HG03280 (cell line): ENCODE results near the gene NFIL3.
"Not testable (repeated sequence)": the region's sequence is repeated elsewhere in the genome, so short reads cannot be mapped to it uniquely, and the experiment has no call there.

Source experiments
- ATAC-seq: cut with Tn5 transposase; IDR thresholded peaks from one replicate; pipeline ENCODE4 v1.9.1; 2021; ENCODE audit warnings: mild to moderate bottlenecking, moderate library complexity; ENCODE audit not compliant: unreplicated experiment

Gene NFIL3, protein sequence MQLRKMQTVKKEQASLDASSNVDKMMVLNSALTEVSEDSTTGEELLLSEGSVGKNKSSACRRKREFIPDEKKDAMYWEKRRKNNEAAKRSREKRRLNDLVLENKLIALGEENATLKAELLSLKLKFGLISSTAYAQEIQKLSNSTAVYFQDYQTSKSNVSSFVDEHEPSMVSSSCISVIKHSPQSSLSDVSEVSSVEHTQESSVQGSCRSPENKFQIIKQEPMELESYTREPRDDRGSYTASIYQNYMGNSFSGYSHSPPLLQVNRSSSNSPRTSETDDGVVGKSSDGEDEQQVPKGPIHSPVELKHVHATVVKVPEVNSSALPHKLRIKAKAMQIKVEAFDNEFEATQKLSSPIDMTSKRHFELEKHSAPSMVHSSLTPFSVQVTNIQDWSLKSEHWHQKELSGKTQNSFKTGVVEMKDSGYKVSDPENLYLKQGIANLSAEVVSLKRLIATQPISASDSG

DNA sequence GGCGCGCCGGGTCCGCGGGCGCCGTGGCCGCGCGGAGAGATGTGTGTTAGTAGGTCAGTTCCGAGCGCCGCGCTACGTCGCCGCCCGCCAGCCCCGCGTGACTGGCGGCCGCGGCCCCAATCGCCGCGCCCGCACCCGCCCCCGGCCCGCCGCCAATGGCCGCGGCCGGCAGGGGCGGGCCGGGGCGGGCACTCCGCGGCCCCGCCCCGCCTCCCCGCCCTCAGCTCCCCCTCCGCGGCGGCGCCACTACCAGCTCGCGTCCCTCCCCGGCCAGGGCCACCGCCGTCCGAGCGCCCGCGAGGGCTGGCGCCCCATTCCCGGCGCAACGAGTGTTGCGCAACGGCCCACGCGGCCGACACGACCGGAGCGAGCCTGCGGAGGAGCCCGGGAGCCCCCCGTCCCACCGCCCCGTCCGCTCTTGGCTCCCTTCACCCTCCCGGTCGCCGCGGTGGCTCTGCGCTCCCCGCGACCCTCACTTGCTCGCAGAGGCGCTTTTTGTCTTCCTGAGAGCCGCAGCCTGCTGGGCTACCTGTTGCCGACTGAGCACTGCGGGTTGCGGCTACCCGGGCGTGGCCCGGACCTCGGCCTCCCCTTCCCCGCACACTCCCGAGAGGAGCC is at the start of gene NFIL3:
TSS of gene NFIL3 (minus strand) at position 48 of the 618 bp plus-strand sequence. CDS start 13,098 bp downstream, outside the sequence.
- ATAC-seq, result peak; percentile 91

DNA sequence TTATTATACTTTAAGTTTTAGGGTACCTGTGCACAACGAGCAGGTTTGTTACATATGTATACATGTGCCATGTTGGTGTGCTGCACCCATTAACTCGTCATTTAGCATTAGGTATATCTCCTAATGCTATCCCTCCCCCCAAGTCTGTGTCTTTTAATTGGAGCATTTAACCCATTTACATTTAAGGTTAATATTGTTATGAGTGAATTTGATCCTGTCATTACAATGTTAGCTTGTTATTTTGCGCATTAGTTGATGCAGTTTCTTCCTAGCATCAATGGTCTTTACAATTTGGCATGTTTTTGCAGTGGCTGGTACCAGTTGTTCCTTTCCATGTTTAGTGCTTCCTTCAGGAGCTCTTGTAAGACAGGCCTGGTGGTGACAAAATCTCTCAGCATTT is 47.9 kb upstream of the NFIL3 start:
- not testable (repeated sequence) for ATAC-seq

DNA sequence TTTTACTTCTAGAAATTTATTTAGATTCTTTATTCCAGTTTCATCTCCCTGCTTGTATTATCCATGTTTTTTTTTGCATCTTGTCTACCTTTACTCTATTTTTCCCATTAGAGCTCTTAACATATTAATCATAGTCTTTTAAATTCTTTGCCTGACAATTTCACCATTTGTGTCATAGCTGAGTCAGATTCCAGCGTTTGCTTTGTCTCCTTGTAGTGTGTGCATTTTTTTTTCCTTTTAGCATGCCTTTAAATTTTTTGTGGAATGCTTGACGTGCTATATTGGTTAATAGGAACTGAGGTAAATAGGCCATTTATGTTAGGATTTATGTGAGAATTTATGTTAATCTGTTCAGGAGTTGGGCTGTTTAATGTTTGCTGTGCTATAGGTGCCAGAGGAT is 41.8 kb upstream of the NFIL3 start:
- no peak for ATAC-seq

DNA sequence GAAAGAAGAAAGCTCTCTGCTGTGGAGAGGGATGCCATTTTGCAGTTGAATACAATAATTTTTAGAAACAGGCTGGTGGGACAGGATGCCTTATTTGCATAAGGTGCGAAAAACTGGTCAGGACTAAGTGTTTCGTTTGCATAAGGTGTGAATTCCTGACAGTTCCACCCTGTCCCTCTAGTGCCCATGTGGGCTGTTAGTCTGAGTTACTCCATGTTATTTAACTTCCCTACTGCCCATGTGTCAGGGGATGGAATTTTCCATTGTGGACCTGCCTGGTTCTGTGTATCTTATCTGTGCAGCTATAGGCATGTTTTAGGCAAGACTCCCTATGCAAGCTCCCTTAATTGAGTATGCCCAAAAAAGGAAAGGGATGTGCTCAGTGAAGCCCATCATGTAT is 35.3 kb upstream of the NFIL3 start:
- no peak for ATAC-seq

DNA sequence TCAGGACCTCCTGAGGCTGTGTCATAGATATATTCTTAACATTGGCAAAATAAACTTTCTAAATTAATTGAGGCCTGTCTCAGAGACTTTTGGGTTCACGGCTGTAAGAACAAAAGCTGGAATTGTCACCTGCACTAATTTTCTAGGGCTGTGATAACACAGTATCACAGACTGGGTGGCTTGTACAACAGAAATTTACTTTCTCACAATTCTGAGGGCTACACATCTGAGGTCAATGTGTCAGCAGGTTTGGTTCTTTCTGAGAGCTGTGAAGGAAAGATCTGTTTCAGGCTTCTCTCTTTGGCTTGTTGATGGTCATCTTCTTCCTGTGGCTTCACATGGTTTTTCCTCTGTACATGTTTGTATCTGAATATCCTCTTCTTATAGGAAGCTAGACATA is 29.2 kb upstream of the NFIL3 start:
- ATAC-seq, result no peak

DNA sequence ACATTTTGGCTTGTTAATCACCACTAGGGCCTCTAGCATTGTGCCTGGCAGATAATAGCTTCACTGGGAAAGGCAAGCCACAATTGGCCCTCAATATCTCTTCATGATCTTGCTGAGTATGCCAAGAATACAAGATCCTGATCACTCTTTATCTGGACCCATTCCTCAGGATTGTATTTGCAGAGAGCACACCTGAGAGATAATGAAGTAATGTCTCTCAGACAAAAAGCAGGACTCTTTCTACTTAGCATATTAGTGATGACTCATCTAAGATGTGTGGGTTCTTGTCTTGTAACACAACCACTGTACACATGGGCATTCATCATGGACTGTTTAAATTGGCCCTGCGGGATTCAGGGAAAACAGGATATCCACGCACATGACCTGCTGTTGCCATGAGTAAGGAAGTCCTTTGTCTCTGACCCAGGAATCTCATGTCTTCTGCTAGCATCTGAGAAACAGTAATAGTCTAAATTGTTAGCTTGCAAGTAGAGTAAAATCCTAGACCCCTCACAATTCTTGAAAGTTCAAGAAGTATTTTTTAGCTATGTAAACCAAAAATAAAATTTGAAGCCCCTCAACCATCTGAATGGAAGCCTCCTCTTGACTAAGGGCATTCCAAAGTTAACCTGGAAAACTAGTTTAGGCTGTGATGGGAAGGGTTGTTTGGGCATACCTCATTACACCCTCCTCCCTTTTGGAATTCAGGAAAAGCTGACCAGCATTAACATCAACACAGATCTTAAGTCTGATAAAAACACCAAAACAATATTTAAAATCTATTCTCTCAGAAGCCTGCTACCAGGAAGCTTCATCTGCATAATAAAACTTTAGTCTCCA is 28.0 kb upstream of the NFIL3 start:
- ATAC-seq, result no peak

DNA sequence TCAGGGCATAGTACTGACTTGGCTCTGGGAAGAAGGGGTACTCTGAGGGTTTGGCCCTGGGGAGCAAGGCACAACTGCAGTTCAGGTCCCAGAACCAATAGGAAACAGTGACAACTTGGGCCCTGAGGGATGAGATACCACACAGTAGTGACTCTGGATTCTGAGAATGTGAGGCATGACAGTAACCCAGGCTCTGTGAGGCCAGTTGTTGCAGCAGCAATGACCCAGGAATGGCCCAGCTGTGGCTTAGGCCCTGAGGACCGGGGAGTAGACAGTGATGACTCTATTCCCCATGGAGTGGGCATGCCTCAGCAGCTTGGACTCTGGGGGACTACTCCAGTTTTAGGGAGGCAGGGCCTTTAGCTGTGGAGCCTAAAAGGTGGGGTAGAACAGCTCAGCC is 21.5 kb upstream of the NFIL3 start:
- no peak for ATAC-seq

DNA sequence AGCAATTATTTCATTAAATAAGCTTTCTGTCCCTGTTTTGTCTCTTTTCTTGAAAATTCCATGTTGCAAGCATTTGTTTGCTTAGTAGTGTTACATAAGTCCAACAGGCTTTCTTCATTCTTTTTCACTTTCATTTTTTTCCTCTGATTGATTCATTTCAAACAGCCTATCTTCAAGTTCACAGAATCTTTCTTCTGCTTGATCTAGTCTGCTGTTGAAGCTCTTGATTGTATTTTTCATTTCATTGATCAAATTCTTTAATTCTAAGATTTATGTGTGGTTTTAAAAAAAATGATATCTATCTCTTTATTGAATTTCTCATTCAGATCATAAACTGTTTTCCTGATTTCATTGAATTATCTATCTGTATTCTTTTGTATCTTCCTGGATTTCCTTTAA is 20.4 kb upstream of the NFIL3 start:
- no peak for ATAC-seq

DNA sequence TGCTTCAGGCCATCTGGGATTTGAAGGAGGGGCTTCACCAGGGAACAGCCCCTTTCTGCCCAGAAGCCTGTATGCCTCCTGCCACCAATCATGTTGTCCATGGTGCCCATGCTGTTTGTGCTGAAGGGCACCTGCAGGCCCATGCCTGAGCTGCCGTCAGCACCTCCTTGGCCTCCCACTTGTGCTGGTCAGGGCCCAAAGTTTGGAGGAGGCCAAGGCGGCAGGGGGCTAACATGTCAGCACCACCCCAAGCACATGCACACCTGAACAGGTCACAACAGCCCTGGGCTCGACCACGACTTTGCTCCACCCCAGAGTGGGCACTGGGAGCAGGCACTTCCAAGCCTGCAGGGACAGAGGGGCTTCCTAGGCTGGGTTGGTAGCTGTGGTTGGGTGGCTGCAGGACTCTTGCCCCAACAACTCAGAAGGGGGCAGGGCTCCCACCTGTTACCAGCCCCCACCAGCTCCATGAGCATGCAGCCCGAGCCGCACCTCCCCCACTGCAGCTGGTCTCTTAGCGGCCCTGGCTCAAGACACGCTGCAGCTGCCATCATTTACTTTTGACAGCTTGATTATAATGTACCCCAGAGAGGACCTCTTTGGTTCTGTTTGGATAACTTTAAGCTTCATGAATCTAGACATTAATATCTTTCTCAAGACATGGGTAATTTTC is 19.8 kb upstream of the NFIL3 start:
- ATAC-seq, result no peak

DNA sequence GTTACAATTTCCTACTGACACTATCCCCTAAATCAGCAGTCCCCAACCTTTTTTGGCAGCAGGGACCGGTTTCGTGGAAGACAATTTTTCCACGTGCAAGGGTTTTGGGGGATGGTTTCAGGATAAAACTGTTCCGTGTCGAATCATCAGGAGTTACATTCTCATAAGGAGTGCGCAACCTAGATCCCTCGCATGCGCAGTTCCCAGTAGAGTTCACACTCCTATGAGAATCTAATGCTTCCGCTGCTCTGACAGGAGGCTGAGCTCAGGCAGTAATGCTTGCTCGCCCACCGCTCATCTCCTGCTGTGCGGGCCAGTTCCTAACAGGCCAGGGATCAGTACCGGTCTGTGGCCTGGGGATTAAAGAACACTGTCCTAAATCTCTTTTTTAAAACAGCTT is 13.2 kb upstream of the NFIL3 start:
- ATAC-seq, result no peak

DNA sequence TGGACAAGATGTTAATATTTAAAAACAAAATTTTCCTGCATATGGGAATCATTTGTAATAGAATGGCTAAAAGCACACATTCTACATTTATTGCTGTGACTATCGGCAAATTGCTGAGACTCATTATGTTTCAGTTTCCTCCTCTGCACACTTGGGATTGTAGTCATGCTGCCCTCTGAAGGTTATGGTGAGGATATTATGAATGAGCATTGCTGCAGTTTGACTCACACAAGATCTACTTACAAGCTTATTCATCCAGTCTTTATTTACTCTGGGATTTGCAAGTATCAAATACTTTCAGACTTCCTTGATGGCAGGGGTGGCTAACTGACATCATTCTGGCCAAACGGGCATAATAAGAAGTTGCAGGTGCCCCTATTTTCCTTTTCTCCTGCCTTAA is 9.5 kb upstream of the NFIL3 start:
- ATAC-seq, result no peak

DNA sequence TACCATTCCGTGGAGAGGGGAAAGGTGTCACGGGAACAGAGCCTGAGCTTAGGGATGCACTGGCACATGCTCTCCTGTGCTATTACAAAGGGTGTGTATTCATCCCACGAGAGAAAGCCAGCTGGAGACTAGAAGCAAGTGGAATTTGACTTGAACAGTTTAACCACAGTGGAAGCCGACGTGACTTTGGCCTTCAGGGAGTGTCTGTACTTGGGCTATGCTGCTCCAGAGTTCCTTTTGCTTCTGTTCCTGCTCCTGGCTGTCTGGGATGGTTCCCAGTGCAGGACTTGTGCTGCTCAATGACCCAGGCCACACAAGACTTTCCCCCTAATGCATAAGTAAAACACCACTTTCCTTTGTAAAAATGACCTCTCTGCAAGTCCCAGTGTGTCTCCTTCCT is 7.9 kb upstream of the NFIL3 start:
- ATAC-seq, result no peak

DNA sequence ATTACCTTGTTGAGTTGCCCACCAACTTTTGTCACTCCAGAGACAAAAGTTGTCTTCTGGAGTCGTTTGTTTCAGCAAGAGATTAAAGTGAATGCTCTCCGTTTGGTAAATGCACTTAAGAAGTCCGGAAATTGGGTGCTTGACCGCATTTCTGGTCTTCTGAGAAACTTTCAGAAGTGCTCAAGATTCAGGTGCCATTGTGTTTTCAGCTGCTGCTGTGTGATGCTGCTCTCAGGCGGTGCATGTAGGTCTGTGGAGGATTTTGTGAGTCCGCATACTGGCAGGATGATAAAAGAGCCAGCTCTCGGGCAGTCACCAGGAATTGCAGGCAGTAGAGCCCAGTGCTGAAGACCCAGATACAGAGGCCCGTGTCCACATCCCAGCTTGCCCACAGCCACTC is 5.9 kb upstream of the NFIL3 start:
- no peak for ATAC-seq

DNA sequence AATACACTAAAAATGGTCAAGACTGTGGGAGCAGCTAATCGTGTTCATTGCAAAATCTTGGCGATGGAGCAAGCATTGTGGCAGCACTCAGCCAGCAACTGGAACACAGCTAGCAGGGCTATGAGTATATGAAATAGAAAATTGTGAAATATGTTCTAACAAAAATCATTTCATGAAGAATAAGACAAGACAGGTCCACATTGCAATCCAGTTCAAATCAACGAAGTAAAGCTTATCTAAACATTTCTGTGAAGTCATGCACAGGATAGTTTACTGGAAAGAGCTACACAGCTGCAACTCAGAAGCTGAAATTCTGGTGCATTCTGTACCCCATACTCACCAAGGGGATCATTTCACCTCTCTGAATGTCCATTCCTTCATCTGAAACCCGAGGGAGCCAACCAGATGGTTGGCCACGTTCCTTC is 5.3 kb upstream of the NFIL3 start:
- no peak for ATAC-seq

DNA sequence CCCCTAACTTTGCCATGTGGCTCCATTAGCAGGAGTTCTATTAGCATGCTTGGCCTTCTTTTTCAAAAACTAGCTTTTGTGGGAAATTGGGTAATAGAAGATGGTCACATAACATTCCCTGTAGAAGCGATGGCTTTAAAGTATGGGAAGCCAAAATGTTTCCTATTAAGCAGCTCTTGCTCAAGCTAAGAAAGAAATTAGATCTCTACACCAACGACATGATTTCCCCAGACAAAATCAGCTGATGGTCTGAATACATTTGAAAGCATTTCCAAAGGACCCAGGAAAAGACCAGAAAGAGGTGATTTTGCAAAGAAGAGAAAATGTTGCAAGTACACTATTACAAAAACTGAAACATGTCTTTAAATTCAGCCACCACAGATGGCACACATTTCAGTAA is 4.8 kb upstream of the NFIL3 start:
- no peak for ATAC-seq

DNA sequence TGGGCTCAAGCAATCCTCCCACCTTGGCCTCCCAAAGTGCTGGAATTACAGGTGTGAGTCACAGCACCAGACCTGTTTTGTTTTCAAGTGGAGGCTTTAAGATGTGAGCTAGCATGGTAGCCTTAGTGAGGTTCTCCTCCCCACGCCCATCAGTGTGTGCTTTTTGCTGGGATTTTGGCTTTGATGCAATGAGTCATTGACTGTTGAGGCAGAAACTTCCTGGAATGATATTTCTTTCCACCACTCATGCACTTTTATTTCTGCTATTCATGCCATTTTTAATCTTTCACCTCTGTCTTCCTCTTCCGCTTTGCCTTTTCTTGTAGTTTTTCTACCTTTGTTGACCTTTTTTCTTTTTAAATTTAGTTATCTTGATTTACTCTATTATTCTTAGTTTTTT is 4.2 kb upstream of the NFIL3 start:
- ATAC-seq, result no peak

DNA sequence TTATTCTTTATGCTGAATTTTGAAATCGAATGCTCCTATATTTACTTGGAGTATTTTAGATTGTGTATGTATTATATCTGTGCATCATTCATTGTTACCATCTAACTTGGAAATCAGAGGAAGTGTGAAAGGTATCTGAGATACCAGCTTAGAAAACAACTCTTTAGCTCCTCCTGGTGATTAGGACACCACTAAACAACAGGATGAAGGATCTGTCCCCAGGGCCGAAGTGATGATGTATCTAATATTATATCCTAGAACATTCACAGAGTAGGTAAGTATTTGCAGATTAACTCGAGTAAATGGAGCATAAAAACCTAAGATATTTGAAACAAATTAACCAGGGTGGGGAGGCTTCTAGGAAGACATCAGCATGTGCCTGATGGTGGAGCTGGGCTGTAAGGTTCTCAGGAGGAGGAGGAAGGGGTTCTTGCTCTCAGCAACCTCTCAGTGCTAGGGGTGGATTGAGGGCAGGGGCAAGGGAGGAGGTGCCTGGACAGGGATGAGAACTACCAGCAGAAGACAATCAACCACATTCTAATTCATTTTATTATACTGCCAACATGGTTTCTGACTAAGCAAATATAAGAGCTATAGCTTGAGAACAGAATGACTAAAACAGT is 2.6 kb upstream of the NFIL3 start:
- no peak for ATAC-seq

DNA sequence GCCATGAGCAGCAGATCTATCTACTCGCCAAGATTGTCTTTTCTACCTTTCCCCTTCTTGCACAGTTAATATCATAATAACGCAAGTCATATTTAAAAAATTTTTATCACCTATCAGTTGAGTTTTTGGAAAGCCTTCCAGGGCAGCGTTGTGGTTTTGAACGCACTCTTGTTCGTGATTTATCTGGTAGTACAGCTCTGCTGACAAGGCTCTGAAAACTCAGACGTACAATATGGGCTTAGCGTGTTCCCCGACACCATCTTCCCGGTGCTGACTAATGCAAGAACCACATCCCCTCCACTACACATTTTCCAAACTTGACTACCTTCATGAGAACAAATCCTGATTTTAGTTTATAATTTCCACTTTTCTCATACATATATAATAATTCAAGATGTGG is 1.6 kb upstream of the NFIL3 start:
- ATAC-seq, result no peak

DNA sequence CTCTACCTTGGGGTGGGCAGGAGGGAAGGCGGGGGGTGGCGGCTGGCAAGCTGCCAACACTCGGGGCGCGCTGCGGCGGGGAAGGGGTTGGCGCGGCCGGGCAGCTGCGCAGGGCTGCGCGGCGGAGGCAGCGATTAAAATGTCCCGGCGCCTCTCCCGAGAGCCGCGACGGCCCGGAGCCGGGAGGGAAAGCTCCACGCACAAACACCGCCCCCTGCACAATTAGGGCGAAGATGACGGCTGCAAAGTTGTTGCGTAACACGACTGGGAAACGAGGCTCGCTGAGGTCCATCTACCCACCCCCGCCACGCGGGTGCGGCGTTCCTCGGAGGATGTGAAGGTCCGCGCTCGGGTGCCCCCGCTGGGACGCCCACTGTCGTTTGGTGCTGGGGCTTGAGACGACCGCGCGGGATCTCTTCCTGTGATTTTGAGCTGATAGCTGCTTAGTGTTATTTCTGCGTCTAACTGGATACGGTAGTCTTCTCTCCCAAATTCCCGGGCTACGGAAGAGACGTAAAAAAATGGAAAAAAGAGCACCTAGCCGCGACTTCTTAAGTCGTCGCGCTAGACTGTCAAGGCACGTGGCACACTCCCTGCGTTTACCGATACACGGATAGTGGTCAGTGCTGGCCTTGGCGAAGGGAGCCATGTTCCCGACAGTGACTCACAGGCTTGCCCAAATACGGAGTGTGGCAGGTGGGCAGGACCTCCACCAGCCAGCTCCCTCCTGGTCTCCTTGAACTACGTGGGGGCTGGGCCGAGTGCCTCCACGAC is 958 bp upstream of the NFIL3 start:
- ATAC-seq, result no peak
